HG02970 (cell line): ENCODE measurements around the gene ITSN2.
A peak's percentile ranks its signal among the peaks of the same experiment; 100 is the strongest.

Experiments used
- ATAC-seq: cut with Tn5 transposase; IDR thresholded peaks from one replicate; pipeline ENCODE4 v1.9.1; 2021; ENCODE audit warnings: mild to moderate bottlenecking, moderate library complexity, moderate number of reproducible peaks; ENCODE audit not compliant: unreplicated experiment, low FRiP score

The ITSN2 gene

GRCh38 chr2:24191156-24191555, 169.2 kb downstream of the ITSN2 start:
- ATAC-seq: no peak

DNA sequence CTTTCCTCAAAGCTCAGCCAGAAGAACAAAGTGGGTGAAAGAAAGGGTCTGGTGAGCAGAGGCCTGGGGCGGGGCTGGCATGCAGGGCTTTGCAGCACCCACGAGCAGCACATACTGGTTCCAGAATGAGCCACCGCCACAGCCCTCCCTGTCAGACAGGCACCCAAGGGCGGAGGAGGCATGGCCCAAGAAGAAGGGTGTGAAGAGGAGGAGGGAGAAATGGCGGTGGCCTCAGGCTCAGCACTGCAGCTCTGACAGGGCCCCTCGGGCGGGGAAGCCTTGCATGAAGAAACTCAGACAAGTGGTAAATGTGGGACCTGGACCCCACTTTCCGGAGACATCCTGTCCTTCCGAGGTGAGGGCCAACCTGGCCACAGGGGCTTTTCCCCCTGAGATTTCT, 169.8 kb downstream of the ITSN2 start:
- ATAC-seq: no peak

DNA sequence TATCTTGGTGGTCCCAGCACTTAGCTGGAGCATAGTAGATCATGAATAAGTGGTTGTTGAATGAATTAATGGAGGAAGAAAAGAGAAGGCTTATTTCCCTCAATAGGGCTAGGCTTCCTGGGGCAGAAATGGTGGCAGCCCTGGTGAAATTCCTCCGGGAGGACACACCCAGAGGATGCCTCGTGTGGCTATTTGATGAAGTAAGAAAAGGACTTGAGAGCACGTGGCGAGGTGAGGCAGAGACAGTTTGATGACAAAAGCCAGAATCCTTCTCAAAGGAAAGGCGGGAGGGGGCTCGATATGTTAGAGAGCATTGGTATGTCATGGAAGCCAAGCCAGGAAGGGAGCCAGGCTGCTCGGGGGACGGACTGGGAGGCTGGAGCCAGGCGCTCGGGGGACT, 170.8 kb downstream of the ITSN2 start:
- ATAC-seq: no peak

- ATAC-seq: no peak
Observed at GRCh38 chr2:24183366-24184069, 176.8 kb downstream of the ITSN2 start.

GRCh38 chr2:24182507-24182906, 177.8 kb downstream of the ITSN2 start:
- ATAC-seq: no peak

- no peak for ATAC-seq
Observed at GRCh38 chr2:24181849-24182248, 178.5 kb downstream of the ITSN2 start.

GRCh38 chr2:24179683-24180082, 180.7 kb downstream of the ITSN2 start:
- no peak for ATAC-seq

- no peak for ATAC-seq
Observed at GRCh38 chr2:24176326-24176725, 184.0 kb downstream of the ITSN2 start.

DNA sequence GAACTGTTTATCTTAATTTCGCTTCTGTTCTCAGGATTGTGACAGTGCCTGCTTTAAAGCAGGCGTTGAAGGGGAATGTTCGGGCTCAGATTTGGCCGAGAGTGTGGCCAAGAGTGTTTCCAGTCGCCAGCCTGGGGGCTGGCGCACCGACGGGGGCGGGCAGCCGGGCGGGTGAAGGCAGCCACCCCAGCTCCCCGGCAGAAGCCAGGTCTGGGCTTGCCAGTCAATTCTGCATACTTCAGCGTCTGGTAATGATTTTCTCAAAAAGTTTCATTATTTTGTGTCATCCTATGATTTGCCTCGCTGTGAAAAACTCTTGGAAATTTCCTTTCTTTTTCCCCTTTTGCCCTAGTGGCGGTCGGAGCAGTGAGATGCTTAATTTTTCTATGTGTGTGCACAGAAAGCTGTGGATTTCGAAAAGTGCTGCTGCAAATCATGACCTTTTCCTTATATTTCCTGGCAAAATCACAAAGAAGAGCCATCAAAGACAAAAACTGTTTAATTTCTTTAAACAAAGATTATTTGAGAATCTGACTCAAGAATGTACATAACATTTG, 184.6 kb downstream of the ITSN2 start:
- no peak for ATAC-seq

DNA sequence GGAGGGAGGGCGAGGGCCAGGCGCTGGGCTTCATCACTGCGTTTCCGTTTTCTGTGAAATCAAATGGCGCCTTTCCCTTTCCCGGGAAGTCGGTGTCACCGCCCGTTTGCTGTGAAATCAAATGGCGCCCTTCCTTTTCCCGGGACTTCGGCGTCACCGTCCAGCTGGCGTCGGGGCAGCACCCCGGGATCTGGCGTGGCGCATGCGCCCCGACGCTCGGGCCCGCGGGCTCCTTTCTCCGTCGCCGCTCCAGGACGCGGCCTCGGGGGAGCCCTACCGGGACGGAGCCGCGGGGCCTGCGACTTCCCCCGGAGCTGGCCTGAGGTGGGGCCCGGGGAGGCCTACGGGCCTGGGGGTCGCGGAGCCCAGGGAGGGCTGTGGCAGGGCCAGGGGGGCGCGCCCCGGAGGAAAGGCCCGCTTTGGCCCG, 185.5 kb downstream of the ITSN2 start, which contains the start of gene FAM228A:
Gene FAM228A (plus strand): TSS at position 203 of the 427 bp plus-strand sequence. CDS start 428 bp downstream, outside the sequence.
- no peak for ATAC-seq

DNA sequence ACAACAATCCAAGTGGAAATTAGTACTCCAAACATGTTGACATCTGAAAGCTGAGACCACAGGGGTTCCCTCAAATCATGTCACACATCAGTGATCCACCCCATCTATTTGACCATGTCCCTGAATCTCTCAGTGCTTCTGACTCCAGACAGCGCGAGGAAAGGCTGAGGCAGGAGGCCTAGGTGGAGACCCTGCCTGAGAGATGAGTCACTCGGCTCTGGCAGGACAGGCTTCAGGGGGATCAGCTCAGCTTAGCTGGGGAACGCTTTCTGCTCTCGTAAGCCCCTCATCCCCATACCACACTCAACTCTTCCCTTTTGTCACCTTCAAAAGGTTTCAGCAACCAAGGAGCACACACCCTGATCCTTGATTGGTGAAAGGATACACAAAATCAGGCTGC, 191.3 kb downstream of the ITSN2 start:
- ATAC-seq: no peak

DNA sequence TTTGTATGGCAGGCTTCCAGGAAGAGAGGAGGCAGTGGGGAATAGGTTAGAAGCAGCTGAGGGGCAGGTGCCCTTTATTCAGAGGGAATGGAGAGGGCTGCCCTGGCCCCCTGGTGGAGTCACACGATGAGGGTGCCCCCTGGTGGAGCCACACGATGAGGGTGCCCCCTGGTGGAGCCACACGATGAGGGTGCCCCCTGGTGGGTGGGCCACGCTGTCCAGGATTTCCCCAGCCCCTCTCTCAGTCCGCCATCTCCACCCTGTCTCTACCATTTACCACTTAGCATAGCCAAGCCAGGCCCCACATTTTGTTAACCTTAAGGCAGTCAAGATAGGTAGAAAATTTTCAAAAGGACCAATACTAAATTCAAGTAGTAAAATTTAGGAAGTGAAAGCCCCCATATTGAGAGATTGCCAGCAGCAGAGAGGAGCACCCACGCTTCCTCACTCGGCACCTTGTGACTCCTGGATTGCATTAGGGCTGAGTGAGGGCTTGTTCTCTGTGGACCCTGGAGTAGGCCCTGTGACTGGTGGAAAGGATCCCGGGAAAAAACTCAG, 195.8 kb downstream of the ITSN2 start:
- ATAC-seq: peak; percentile 72

GRCh38 chr2:24163601-24164000, 196.7 kb downstream of the ITSN2 start:
- ATAC-seq: no peak

DNA sequence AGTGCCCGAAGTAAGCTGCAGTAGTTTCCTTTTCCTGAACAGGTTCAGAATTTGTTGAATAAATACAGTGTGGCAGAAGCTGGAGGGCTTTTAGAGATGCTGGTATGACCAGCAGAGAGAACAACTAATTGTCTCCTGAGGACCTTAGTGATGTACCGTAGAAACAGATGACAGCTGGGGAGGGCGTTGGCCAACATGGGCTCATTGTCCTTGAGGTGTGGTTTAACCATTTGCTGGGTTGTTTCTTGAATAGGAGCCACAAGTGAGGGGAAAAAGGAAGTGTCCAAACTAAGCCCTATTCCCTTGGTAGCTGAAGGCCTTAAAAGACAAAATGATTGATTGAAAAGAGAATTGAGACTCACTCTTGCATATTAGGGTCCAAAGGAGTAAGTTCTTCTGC, 197.2 kb downstream of the ITSN2 start:
- no peak for ATAC-seq

- ATAC-seq: no peak
Observed at GRCh38 chr2:24162494-24162893, 197.8 kb downstream of the ITSN2 start.

GRCh38 chr2:24160761-24161160, 199.6 kb downstream of the ITSN2 start:
- ATAC-seq: no peak

DNA sequence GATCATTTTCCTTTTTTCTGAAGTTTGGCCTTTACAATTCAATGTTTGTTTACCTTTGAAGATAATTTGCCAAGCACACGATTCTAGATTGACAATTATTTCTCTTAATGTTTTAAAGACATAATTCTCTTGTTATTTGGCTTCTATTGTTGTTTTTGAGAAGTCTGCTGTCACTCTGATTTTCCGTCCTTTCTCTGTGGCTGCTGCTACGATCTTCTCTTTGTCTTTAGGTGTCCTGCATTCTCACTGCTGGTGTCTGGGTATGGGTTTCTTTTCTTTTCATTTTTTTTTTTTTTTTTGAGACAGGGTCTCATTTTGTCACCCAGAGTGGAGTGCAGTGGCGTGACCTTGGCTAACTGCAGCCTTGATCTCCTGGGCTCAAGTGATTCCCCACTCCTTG, 200.6 kb downstream of the ITSN2 start:
- ATAC-seq: no peak

- ATAC-seq: no peak
Observed at GRCh38 chr2:24158131-24158530, 202.2 kb downstream of the ITSN2 start.

DNA sequence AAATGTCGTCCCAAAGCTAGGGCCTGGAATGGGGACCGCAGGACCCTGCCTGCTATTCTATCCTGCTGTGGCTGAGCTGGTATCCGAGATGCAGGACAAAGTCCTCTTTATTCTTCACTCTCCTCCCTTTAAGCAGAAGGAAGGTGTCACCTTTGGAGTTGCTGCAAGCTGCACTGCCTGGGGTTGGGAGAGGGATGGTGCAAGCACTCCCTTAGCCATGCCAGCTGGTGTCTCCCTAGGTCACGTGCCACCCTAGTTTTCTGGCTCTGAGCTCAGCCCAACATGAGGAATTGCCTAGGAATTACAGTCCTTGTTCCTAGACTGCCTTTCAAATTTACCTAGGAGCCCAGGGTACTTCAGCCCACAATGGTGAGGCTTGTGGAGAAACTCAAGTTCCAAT, 206.9 kb downstream of the ITSN2 start:
- ATAC-seq: no peak
